ENCODE measurements around the gene CACNA2D3.

The CACNA2D3 gene

DNA sequence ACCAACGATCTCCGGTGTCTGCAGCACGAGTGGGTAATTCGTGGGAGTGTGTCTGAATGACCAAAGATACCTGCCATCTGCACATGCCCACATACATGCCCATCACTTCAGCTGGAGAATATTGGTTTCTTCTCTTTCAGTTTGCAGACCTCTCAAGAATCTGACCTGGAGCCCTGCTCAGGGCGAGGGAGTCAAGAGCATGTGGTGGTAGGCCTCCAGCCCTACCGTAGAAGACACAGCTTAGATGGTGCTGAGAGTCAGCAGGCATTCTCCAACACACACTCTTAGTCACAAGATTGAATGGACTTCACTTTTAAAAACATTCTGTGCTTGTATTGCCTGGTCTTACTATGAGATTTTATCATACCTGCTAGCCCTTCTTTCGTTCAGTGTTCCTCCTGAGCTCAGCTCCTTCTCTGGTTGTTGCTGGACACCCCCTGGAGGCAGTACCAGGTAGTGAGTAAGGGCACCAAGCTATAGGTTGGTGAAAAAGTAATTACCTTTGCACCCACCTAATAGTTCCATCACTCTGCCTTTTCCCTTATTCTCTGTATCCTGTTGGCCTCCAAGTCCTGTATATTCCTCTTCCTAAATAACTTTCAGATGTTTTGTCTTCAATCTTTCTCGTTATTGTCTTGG lies 252.0 kb downstream of the CACNA2D3 start:
- DNase-seq (ENCODE audit: low read depth) = no peak

- no peak for DNase-seq (ENCODE audit: low read depth)
These were observed 253.9 kb downstream of the CACNA2D3 start for GRCh38 chr3:54376142-54376807.

DNA sequence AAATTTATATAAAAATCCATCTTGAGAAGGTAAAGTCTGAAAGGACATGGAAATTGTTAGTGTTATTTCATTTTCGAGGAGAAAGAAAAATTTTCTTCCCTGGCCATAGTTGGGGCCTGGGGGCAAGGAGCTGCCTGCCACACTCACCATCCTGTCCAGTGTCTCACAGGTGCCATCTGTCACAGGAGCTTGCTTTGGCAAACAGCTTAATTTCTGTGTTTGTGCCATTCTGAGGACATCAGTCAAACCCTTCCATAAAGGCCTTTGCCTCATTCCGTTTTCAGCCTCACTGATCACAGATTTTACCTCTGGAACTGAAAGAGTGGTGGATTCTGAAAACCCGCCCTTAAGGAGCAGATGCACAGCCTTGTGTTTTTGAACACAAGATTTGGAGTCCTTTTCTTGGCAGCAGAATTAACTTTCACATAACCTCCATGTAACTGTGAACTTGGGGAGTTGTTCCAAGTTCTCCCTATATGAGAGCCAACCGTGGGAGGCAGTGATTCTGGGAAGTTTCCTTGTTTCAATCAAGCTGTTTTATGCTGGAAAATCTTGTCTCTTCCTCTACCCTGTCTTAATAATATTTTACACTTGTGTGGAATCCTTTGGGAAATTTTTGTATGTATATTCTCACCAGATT lies 254.7 kb downstream of the CACNA2D3 start:
- no peak for DNase-seq (ENCODE audit: low read depth)

DNA sequence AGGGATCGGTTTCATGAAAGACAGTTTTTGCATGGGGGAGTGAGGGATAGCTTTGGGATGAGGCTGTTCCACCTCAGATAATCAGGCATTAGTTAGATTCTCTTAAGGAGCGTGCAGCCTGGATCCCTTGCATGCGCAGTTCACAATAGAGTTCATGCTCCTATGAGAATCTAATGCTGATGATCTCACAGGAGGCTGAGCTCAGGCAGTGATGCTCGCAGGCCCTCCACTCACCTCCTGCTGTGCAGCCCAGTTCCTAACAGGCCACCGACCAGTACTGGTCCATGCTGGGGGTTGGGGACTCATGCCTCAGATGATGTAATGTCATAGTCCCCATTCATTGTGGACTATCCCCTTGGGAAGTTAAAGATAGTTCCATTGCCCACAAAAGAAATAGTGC lies 255.8 kb downstream of the CACNA2D3 start:
- DNase-seq (ENCODE audit: low read depth) = no peak

GRCh38 chr3:54384279-54384678 lies 261.9 kb downstream of the CACNA2D3 start:
- no peak for DNase-seq (ENCODE audit: low read depth)

DNA sequence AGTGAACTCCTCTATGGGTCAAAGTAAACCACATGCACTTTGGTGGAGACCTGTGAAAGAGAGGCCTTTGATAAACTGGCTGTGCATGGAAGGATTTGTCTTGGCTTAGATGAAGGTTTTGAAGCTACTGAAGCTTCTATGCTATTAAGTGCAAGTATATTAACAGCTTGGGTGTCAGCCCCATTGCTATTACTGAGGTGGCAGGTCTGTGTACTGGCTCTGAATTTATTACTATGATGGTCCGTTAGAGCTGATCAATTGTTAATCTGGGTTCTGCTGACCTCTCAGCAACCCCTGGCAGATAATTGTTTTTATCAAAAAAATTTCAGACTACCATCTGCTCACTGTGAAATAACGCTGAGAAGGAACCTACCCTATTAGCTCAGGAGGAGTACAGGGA lies 268.2 kb downstream of the CACNA2D3 start:
- no peak for DNase-seq (ENCODE audit: low read depth)

DNA sequence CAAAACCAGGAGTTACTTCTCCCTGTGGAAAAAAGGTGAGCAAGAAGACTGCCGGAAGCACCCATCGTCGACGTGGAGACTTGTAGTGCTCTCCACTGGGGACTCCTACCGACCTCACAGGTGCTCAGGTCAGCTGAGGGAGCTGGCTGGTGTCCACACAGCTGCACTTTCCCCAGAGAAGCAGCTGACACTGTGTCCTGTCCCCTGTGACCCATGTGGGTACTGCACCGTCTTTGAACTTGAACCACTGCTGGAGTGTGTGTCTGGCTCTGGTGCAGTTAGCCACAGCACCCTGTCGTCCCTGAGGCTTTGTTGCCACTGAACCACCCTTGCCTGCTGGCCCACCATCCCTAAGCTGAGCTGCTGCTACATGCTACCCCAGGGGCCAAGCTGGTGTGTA lies 270.8 kb downstream of the CACNA2D3 start:
- DNase-seq (ENCODE audit: low read depth) = no peak

DNA sequence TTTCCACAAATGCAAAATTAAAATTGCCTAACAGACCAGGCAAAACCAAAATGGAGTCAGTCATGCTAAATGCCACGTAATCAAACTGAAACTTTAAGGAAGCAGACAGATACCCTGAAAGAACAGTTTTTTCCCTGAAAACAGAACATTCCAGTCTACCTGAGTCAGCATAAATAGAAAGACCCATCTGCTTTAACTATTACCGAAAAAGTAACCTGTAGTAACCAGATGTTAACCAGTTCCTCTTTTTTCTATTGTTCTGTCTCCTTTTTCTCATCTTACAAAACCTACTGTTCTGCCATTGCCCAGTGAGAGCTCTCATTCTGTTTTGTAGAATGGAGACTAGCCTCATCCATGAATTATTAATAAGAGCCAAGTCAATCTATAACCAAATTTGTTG lies 286.0 kb downstream of the CACNA2D3 start:
- DNase-seq (ENCODE audit: low read depth) = no peak

- DNase-seq (ENCODE audit: low read depth) = no peak
These were observed 299.6 kb downstream of the CACNA2D3 start for GRCh38 chr3:54421943-54422342.

DNA sequence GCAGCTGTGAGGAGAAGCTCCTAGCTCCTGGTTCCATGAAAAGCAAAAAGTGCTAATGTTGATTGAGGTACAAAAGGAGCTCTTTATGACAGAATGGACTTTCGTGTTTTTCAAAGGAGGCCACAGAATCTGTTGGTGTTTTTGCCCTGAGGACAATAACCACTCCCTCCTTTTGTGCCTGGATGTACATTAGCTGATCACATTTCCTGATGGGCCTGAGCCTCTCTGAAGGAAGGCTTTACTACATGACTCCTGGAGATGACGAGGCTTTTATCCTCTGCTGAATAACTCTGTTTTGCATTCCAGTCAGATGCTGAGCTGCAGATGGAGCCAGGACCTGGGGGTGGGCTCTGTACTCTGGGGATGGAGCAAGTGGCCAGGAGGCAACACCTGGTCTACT lies 301.9 kb downstream of the CACNA2D3 start:
- DNase-seq (ENCODE audit: low read depth) = no peak

DNA sequence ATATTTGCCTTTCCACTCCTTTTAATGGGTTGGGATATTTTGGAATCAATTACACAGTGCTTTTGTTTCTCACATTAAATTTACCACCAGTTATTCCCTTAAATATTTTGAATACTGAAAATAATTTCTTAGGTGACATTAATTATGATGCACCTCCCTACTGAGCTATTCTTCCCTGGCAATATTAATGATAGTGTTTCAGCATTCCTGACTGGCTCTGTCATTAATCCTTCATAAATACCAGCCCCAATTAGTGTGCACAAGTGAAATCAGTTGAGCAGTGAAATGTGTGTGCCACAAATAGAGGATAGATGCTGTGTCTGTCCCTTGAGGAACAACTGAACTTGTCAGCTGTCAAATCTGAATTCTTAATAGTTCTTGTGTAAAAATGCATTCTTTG lies 304.0 kb downstream of the CACNA2D3 start:
- no peak for DNase-seq (ENCODE audit: low read depth)

DNA sequence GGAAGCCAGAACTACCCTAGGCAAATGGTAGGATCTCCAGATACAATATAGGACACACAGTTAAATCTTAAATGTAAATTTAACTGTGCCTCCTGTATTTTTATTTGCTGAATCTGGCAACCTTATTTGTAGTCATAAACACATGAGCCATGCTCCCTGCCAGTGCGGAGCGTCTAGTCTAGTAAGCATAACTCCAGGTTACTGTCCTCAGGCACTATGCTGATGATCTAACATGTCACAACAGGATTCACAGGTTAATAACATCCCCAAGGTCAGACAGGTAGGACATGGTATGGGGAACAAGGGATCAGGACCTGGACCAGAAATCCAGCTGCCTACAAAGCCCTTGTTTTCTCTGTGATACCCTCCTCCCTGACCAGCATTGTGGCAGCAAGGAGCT lies 305.1 kb downstream of the CACNA2D3 start:
- no peak for DNase-seq (ENCODE audit: low read depth)

DNA sequence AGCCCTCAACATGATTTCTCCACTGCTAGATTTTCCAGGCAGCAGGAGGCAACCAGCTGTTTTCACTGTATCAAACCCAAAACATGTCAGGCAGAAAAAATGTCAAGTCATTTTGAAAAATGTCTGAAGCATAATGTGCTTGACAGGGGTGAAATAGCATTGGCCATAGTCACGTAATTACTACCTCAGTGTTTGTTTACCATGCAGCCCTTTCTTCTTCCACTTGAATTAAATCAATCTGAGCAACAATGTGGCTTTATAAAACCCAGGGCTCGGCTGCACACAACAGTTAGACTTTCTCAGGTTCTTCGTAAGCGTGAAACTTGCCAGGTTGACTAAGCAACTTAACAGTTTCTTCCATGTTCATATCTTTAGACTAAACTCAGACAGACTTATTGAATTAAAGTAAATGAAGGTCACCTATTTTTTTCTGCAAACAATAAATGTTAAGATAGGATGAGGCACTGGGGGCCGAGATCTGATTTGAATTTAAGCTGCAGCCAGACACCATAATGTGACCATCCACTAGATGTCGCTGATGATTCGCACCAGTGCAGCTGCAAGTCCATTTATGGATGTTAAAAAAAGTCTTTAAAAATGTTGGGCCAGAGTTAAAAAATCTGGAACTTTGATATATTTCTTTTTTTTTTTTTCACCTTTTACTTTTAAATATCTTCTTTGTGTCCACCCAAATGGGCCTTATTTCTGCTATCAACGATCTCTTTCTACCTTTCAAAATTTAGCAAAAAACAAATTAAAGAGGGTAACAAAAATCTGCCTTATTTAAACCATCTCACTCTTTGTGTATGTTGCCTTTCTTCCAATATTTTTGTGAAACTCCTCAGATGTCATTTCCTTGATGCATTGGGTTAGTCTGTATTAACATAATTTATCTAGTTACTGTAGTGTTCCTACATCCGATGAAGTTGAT lies 305.9 kb downstream of the CACNA2D3 start:
- DNase-seq (ENCODE audit: low read depth) = no peak

- no peak for DNase-seq (ENCODE audit: low read depth)
These were observed 310.6 kb downstream of the CACNA2D3 start for GRCh38 chr3:54432975-54433374.

DNA sequence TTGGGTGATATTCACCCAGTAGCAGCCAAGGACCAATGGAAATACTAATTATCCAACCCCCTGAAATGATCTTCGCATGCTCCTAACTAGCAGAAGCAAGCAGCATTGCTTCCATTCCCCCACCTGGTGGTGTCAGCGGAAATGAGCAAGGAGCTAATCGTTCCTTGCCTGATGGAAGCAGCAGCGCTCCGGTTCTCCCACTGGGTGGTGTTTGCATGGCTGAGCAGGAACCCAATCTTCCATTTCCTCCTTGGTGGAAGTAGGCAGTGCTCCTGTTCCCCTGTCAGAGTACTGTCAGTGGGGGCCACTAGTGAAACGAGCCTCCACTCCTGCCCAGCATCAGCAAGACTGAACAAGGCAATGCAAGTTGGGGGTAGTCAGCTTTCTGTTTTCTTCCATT lies 311.5 kb downstream of the CACNA2D3 start:
- DNase-seq (ENCODE audit: low read depth) = no peak

DNA sequence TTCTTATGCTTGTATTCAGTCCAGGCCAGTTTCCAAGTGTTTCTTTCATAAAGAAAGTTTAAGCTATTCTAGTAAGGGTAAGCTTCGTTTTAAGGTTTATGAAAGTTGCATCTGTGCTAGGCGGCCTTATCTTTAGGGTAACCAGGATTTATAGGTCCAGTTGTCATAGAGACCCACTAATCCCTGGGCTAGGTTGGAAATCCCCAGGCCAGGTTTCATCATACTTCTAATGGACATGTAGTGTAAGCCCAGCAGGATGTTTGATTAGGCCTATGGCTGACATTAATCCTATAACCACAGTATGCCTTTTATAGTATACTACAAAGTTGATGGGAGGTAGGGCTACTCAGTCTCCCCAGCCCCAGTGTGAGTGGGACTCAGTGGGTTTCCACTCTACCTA lies 312.4 kb downstream of the CACNA2D3 start:
- no peak for DNase-seq (ENCODE audit: low read depth)

GRCh38 chr3:54437271-54437670 lies 314.9 kb downstream of the CACNA2D3 start:
- DNase-seq (ENCODE audit: low read depth) = no peak

DNA sequence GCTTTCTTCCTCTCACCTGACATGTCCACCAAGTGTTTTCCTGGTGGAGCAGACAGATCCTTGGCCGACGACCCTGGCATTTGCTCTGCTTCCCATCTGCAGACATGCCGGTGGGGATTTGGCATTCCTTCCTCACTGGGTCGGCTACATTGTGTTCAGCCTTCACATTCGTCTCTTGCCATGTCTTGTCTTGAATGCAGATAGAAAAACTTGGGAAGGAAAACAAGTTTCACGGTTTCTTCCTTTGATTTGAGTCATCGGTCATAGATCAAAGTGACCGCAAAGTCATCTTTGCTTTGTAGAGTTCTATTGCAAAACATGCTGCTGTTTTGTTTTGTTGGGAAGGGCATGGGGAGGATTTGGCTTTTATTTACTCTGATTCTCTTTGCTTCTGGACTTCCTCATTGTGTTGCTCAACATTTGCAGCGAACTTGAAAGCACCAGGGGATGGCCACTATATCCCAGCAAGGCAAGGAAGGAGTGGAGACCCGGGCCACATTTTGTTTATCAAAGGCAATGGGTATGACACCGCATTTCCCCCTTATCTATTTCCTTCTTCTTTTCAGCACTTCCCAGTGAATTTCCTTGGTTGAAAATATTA lies 321.3 kb downstream of the CACNA2D3 start:
- no peak for DNase-seq (ENCODE audit: low read depth)

- DNase-seq (ENCODE audit: low read depth) = no peak
These were observed 323.3 kb downstream of the CACNA2D3 start for GRCh38 chr3:54445630-54446029.

- DNase-seq (ENCODE audit: low read depth) = no peak
These were observed 325.1 kb downstream of the CACNA2D3 start for GRCh38 chr3:54447427-54447826.

- DNase-seq (ENCODE audit: low read depth) = no peak
These were observed 332.5 kb downstream of the CACNA2D3 start for GRCh38 chr3:54454806-54455205.

DNA sequence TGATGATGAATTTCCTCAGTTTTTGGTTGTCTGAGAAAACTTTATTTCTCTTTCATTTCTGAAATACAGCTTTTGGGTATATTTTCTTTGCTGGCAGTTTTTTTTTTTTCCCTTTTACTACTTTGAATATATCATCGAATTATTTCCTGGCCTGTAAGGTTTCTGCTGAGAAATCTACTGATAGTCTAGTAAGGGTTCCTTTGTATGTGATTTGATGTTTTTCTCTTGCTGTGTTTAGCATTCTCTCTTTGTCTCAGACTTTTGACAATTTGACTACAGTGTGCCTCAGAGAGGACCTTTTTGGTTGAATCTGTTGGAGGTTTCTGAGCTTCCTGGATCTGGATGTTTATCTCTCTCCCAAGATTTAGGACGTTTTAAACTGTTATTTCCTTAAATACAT lies 336.0 kb downstream of the CACNA2D3 start:
- DNase-seq (ENCODE audit: low read depth) = no peak

Data from activated T-helper 1 cell treated with Interleukin-2 at 50 U/mL for 16 hours (primary cell).